Measurements from ENCODE around the gene BCL7B.
A peak's percentile ranks its signal among the peaks of the same experiment; 100 is the strongest.
"Not testable (repeated sequence)": the region's sequence is repeated elsewhere in the genome, so short reads cannot be mapped to it uniquely, and the experiment has no call there.

Gene BCL7B

DNA sequence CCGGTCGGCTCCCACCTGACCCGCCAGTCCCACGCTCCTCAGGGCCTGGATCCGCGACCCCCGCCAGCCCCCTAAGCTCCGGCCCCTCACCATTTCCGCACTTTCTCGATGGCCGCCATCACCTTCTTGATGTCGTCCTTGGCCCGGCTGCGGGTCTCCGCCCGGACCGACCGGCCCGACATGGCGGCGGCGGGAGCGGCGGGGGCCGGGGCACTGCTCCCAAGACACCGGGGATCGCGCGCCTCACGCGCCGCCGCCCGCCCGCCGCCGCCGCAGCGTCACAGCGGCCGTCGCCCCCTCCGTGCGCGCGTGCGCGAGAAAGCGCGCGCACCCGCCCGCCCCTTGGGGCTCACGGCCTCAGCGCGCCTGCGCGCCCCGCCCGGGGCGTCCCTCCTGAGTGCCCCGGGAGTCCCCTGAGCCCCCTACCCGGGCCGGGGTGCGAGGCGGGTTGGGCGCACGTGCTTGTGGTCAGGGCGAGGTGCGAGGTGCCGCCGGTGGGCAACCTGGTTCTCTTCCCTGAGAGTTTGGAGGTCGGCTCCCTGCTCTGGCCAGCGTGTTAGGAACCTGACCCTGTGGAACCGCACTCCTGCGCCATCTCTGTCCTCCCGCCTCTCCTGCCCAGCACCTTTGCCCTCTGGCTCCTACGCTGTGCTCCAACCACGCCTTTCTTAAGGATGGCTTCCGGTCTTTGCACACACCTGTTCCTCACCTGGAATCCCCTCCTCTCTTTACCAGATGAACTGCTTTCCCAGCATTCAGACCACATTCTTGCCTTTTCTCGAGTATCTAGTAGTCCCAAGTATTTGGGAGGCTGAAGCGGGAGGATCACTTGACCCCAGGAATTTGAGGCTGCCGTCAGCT is at the start of gene BCL7B:
Gene BCL7B (minus strand): TSS at position 294 of the 861 bp plus-strand sequence. CDS start 112 bp downstream, at position 182.
- DNase-seq (ENCODE audit: low spot score): peak; percentile 92

DNA sequence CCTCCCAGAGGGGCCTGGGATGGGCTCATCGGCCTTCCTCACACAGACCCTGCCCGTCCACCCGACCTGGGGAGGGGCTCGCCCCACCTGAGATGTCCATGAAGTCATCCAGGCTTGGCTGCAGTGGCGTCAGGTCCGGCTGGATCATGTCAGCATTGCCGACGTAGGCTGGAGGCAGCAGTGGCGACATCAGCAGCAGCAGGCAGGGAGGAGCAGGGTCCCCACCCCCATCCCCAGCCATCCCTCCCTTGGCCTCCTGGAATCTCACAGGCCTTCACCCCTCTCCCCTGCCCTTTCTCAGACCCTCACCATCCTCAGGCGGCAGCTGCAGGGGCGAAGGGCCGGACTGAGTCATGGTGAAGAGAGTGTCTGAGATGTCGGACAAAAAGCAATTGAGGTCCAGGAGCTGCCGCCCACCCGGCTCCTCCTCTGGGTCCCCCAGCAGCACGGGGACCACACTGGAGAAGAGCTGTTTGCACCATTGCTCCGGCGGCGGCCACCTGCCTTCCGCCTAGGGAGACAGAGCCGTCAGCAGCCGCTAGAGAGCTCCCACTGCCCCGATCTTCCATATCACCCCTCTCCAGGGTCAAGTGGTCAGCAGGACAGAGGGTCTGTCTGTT is 48.2 kb upstream of the BCL7B start:
- DNase-seq (ENCODE audit: low spot score): no peak

DNA sequence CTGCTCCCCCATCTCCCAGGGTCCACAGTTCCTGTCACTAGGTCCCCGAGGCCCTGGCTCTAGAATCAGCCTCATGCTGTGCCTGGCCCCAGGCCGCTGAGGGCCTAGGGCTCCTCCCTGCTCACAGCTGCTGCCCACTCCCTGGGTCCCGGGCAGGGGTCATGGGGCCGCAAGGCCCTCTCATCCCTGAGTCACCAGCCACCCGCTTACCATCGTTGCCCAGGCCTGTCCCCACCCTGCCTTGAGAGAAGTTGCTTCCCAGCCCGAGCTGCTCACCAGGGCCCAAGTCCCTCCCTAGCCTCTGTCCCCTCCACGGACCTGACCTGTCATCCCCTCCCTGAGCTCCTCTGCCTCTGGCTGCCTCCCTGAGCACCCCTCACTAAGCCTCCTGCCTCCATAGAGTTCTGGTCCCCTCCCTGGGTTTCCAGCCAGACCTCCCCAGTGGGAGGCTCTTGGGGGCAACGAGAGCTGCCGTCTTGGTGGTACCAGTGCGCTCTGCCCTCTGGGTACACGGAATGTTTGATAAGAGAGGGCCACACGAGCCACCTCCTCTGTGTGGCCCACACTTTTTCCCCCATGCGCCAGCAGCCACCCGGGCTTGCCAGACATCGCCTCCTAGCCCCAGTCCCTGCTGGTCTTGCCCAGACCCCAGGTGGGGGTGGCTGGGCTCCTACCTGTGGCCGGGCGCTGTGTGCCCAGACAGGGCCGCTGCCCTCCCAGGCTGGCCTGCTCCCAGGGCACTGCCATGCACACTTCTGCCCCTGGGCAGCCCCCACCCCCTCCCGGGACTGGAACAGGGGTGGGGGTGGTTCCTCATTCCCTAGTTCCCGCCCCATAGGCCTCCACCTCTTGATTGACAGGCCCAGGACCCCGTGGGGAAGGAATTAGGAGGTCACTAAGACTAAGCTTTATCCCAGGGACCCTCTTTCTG is 45.5 kb upstream of the BCL7B start:
- no peak for DNase-seq (ENCODE audit: low spot score)

DNA sequence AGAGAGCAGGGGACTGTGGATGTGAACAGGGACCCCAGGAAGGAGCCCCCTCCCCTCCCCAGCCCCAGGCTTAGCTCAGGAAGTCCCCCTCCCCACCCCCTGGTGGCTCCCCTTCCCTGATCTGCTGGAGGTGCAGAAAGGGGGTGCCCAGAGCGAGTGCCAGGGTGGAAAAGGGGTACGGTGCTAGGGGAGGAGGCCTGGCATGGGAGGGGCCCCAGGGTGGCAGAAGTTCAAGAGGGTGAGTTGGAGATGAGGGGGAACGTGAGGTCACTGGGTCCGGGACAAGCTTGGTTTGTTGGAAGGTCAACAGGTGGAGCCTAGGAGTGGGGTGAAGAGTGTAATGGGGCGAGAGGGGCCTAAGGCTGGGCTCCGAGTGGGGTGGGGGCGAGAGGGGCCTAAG is 42.4 kb upstream of the BCL7B start:
- no peak for DNase-seq (ENCODE audit: low spot score)

DNA sequence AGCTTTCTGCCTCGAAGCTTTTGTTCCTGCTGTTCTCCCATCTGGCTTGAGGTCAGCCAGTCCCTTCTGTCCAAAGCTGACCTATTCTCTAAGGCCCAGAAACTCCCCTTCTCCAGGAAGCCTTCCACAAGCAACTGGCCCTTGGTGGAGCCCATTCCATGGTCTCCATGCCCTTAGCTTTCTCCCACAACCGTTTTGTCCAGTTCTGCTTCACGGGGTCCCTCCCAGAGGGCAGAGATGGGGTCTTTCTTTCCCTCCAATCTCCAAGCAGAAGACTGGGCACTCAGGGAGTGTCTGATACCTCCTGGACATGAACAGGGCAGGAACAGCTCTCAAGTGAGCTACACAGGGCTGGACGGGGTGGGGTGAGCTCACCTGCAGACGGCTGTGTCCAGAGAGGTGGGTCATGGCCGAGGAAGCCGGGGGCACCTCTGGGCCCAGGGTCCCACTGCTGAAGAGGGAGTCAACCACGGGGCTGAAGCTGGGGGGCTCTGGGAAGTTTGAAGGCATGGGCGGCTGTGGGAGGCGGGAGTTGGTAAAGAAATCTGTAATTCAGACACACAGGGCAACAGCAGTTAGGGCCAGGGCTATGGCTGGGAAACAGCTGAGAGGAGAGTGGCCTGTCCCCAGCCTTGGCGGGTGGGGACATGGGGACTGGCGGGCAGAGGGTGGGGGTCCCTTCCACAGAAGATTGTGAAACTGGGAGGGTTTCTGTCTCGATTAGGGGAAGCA is 41.8 kb upstream of the BCL7B start:
- DNase-seq (ENCODE audit: low spot score): no peak

DNA sequence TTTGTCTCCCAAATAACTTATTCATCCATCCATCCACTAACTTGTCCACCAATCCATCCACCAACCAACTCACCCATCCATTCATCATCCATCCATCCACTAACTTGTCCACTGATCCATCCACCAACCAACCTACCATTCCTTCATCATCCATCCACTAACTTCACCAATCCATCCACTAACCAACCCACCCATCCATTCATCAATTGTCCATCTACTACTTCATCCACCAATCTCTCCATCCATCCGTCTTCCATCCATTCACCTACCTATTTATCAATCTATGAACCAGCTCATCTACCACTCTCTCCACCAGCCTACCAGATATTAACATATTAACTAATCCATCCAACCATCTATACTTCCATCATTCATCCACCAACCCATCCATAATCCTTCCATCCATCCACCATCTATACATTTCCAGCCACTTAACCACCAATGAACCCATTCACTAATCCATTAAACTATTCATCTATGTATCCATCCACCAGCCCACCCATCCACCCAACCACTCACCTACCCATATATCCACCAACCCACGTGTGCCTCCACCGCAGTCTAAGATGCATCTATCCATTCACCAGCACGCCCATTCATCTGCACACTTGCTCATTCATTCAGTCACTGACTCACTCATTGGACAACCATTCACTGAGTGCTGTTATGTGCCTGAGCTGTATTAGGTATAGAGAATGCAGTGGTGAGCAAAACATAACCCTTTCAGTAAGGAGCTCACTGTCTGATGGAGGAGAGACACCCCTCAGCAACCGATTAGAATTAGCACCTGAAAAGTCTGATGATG is 40.7 kb upstream of the BCL7B start:
- DNase-seq (ENCODE audit: low spot score): no peak

DNA sequence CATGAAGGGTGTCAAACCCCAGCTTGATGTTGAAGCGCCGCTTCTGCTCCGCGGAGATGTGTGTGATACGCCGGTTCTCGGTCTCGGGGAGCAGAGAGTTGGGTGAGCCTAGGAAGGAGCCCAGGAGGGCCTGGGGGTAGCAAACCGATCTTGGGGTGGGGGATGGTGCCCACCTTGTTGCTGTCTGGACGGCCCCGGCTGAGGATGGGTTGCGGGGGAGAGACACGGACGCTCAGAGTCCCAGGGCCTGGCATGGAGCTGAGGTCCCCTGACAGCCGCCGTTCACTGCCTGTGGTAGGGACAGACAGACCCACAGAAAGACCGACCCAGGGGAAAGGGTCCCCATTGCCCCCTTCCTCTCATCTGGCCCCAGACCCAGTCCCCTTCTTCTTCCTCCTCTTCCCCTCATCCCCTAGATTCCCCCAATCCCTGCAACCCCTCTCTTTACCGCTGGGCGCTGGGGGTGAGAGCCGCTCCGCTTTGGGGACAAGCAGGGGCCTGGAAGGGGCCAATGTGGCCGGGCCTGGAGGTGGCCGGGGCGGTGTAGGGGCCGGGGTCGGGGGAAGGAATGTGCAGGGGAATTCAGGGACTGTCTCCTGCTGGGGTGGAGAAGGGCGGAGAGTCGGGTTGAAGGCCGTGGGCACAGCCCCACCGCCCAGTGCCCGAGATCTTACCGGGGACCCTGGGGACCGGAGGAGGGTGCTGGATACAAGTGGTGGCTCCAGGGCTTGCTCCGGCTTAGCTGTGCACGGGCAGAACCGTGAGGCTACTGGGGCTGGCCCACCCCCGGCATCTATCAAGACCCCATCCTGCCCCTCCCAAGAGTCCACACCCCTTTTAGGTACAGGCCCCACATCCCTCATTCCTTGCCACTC is 38.9 kb upstream of the BCL7B start:
- no peak for DNase-seq (ENCODE audit: low spot score)

DNA sequence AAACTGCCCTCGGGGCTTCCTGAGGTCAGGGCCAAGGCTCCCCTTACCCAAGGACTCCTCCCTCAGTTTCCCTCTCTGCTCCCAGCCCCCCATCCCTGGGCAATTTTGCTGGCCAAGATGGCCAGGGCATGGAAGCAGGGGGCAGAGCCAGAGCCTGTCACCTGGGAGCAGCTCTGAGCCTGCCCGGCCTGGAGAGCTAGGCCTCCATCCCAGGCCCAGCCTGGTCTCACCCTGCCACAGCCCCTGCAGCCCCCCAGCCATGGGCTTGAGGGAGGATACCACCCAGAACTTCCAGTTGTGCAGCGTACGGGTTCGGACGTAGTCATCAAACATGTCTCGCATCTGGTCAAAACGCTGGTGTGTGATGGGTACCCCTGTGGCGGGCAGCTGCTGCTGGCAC is 37.9 kb upstream of the BCL7B start:
- DNase-seq (ENCODE audit: low spot score): no peak

DNA sequence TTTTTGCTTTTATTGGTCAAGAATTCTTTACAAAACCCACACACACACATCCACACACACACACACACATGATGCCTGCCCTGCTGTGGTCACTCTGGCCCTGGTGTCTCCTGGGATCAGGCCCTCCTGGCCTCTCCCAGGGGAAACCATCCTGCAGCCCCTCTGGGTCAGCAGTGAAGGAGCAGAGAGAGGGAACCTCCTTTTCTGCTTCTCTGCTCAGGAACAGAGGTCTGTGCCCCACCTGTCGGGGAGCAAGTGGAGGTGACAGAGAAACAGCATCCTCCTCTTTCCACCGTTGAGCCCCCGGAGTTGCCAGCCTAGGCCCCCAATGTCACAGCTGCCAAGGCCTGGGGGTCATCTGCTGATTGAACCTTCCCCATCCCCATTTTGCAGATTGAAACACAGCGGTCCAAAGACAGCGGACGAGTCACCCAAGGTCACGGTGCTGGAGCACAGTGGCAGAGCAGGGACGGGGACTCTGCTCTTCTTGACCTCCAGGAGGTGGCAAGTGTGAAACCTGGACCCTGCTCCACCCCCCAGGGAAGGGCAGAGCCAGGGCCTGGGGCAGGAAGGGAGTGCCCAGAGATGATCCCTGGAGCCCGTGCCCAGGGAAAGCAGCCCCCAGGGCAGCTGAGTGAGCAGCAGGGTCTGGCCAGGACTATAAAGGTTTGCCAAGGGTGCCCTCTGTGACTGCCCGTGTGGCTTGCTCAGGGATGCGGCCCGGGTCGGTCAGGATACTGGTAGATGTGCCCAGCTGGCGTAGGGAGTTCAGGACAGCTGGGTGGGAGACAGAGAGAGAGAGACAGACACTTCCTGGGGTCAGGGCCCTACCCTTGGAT is 35.9 kb upstream of the BCL7B start:
- no peak for DNase-seq (ENCODE audit: low spot score)

DNA sequence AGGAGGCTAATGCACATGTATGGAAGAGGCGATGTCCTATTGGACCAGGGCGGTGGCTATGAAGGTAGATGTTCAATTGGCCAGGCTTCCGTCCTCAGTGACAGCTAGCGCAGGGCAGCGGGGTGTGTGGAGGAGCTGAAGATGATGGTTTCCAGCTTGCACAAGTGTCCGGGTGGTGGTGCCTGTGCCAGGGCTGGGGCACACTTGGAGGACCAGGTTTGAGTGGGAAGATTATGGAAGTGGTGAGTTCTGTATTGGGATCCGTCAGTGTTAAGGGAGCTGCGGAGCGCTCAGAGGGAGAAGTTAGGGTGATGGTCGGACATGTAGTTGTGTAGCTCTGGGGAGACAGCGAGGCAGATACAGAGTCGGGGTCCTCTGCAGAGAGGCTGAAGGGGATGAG is 29.4 kb upstream of the BCL7B start:
- DNase-seq (ENCODE audit: low spot score): no peak

DNA sequence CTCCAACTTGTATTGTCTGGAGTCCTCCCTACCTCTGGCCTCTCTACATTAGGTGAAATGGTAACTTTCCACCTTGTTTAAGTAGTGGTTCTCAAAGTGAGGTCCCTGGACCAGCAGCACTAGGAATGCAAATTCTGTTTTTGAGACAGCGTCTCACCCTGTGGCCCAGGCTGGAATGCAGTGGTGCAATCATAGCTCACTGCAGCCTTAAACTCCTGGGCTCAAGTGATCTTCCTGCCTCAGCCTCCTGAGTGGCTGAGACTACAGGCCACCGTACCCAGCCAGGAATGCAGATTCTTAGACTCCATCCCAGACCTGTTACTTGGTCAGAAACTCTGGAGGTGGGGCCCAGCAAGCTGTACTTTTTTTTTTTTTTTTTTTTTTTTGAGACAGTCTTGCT is 27.7 kb upstream of the BCL7B start:
- no peak for DNase-seq (ENCODE audit: low spot score)

DNA sequence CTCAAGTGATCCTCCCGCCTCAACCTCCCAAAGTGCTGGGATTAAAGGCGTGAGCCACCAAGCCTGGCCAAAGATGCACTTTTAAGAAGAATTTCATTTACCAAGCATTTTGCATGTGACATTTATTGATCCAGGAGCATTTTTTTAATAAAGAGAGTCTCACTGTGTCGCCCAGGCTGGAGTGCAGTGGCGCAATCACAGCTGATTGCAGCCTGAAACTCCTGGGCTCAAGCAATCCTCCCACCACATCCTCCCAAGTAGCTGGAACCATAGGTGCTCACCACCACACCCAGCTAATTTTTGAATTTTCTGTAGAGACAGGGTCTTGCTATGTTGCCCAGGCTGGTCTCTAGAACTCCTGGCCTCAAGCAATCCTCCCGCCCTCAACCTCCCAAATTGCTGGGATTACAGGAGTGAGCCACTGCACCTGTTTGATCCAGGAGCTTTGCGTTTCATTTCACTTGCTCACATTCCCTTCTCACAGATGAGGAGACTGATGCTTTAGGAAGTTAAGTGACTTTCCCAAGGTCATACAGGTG is 25.2 kb upstream of the BCL7B start:
- DNase-seq (ENCODE audit: low spot score): no peak

DNA sequence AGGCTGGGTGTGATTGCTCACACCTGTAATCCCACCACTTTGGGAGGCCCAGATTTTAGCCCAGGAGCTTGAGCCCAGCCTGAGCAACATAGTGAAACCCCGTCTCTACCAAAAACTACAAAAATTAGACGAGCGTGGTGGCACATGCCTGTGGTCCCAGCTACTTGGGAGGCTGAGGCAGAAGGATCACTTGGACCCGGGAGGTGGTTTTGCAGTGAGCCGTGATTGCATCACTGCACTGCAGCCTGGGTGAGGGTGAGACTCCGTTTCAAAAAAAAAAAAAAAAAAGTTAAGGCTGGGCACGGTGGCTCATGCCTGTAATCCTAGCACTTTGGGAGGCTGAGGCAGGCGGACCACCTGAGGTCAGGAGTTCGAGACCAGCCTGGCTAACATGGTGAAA is 23.5 kb upstream of the BCL7B start:
- DNase-seq (ENCODE audit: low spot score): not testable (repeated sequence)

DNA sequence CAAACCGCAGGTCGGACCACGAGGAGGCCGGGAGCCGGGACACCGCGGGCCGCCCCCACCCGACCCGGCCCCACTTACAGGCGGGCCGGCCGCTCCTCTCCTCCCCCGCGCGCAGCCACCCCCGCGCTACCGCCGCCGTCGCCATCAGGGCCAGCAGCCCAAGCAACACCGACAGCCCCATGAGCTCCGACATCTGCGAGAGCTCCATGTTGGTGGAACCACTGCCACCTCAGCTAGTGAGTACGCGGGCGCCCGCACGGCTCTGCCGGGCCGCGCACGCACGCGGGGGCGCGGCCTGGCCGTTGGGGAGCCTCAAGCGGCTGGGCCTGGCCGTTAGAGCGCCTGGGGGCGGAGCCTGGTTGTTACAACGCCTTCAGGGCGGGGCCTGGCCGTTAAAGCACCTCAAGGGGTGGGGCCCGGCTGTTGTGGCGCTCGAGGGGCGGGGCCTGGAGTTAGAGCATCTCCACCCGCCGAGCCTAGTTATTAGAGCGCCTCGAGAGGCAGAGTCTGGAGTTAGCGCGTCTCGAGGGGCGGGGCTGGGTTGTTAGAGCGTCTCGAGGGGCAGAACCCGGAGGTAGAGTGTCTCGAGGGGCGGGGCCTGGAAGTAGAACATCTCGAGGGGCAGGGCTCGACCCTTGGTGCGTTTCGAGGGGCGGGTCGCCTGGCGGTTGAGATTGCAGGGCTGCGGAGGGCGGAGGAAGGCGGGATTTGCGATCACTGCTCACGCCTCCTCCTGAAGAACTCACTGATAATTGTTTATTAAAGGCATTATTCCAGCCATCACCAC is 21.0 kb upstream of the BCL7B start, which contains the start of gene TBL2:
Gene TBL2 (minus strand): TSS at position 238 of the 787 bp plus-strand sequence. CDS start 30 bp downstream, at position 208.
- peak; percentile 100 for DNase-seq (ENCODE audit: low spot score)

DNA sequence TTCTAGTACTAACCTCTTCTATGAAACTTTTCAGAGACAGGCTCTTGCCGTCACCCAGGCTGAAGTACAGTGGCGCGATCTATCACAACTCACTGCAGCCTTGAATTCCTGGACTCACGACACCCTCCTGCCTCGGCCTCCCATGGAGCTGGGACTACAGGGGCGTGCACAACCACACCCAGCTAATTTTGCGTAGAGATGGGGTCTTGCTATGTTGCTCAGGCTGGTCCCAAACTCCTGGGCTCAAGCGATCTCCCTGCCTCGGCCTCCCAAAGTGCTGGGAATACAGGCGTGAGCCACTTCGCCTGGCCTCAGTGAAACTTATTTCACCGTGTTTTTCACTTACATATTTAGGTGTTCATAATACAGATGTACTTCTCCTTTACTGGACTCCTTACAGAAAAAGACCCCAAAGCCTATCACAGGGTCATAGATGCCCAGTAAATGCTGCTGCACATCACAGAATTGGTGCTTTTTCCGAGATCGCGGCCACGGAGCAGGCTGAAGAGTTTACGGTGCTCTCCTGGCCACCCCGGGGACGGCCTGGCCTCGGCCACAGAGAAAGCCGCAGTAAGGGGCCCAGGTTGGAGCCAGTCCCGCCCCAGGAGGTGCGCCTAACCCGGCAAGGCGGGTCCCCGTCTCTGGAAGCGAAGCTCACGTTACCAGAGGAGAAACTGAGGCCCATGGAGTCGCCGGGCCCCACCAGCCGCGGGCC is 20.3 kb upstream of the BCL7B start:
- DNase-seq (ENCODE audit: low spot score): no peak

DNA sequence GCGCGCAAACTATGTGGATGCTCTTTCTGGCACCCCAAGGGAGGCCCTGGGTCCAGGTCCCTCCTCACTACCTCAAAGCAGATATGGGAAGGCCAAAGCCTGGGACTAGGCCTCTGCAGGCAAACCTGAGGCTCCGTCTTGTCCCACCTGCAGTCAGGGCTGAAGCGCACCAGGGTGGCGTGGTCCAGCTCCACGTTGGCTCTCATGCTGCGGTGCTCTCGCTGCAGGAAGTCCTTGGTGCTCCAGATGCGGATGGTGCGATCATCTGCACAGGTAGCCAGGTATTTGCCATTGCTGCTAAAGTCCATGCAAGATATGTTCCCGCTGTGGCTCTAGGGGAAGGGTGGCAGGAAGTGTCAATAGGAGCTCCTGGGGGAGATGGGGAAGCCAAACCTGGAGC is 16.3 kb upstream of the BCL7B start:
- DNase-seq (ENCODE audit: low spot score): no peak

DNA sequence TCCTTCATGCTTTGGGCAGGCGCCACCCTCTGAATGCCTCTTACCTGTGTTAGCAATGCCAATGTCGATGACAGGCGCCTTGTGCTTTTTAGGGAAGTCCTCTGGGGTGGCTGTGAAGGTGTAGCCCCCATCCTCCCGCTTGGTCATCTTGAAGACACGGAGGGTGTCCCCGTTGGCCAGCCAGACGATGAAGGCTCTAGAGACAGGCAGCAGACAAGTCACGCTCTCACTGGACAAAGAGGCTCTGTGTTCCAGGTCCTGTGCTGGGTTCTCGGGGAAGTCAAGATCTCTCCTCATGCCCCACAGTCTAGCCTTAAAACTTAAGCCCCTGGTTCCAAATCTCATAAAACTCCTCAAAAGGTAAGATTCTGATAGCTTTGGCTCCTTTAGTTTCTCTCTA is 15.8 kb upstream of the BCL7B start:
- no peak for DNase-seq (ENCODE audit: low spot score)

All from COLO829 (cell line).